ENCODE data around the gene LACTBL1. TPM values are rescaled to one million over a fixed set of nuclear protein-coding genes. Genes with fewer than 3 reads are reported as not detected.

LACTBL1 gene
- total RNA-seq, 2 donors from 2014 or later = not detected

DNA sequence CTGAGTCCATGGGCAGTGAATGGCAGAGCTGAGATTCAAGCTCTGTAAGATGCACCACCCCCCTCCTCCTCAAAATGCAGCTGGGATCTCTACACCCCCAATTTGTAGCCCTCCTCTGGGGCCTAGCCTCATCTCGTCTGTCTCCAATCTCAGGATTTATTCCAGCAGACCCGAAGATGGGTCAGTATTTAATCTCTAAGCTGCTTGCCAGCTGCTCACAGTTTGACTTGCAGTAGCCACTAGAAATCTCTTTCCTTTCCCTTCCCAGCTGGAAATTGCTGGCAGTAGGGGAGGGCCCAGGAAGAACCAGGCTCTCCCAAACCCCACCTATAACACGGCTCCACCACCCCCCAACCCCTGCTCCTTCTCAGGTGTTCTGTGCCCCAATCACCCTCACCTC lies 1.5 kb downstream of the LACTBL1 start:
- peaks cover 0 to 5% of the 10 kb centered on the region in 2 donors for H3K9me3 Mint-ChIP-seq
- H3K27me3 Mint-ChIP-seq (ENCODE audit: low read depth) = peaks cover 57% of the 10 kb centered on the region
- DNase-seq (no peak), ATAC-seq (replicated peaks in 1 of 2) (no peak)
- H3K4me3 Mint-ChIP-seq = no peak overlapping the region
- H3K36me3 Mint-ChIP-seq (ENCODE audit: insufficient read depth in 2 of 2) = peaks cover 6% of the 10 kb centered on the region in 2 donors
- no peaks in the 10 kb centered on the region for H3K4me1 Mint-ChIP-seq (ENCODE audit: low read depth)
- no peak overlapping the region for H3K27ac Mint-ChIP-seq

GRCh38 chr1:22970096-22970495 lies 2.6 kb downstream of the LACTBL1 start:
- Mint-ChIP-seq H3K9me3 (peaks cover 0 to 9% of the 10 kb centered on the region in 2 donors), H3K36me3 (ENCODE audit: insufficient read depth in 2 of 2) (peaks cover 6% of the 10 kb centered on the region in 2 donors), H3K27me3 (ENCODE audit: low read depth) (peaks cover 54% of the 10 kb centered on the region), H3K4me1 (ENCODE audit: low read depth) (no peaks in the 10 kb centered on the region), H3K27ac (no peak overlapping the region), H3K4me3 (no peak overlapping the region)
- no peak for ATAC-seq (replicated peaks in 1 of 2)
- no peak for DNase-seq

DNA sequence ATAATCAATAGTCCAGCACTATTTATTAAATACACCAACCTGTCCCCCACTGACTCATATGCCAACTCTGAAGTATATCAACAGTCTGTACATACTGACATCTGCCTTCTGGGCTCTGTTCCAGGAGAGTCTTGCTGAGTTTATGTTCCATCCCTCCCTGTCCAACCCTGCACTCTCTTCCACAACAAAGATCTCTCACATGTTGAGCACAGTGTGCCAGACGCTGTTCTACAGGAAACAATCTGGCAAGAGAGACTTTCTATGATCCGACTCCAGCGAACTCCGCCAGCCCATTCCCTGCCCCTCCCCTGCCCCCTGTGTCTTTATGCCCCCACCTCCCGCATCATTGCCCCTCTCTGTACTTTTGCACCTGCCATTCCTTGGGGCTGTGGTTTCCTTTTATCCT lies 3.4 kb downstream of the LACTBL1 start:
- ATAC-seq (replicated peaks in 1 of 2) (no peak), DNase-seq (no peak)
- Mint-ChIP-seq H3K27me3 (ENCODE audit: low read depth) (peaks cover 54% of the 10 kb centered on the region), H3K36me3 (ENCODE audit: insufficient read depth in 2 of 2) (peaks cover 6% of the 10 kb centered on the region in 2 donors), H3K4me3 (no peak overlapping the region), H3K27ac (no peak overlapping the region), H3K4me1 (ENCODE audit: low read depth) (no peaks in the 10 kb centered on the region), H3K9me3 (peaks cover 0 to 9% of the 10 kb centered on the region in 2 donors)

GRCh38 chr1:22967833-22968232 lies 4.8 kb downstream of the LACTBL1 start:
- H3K27me3 Mint-ChIP-seq (ENCODE audit: low read depth) = peaks cover 54% of the 10 kb centered on the region

GRCh38 chr1:22966309-22966708 lies 6.4 kb downstream of the LACTBL1 start:
- Mint-ChIP-seq H3K9me3 (peaks cover 0 to 9% of the 10 kb centered on the region in 2 donors), H3K4me1 (ENCODE audit: low read depth) (no peaks in the 10 kb centered on the region), H3K27me3 (ENCODE audit: low read depth) (peaks cover 44% of the 10 kb centered on the region), H3K4me3 (no peak overlapping the region), H3K27ac (no peak overlapping the region), H3K36me3 (ENCODE audit: insufficient read depth in 2 of 2) (peaks cover 6% of the 10 kb centered on the region in 2 donors)
- DNase-seq (no peak), ATAC-seq (replicated peaks in 1 of 2) (no peak)

More at GRCh38 chr1:22967833-22968232, 4.8 kb downstream of the LACTBL1 start:
- H3K9me3 Mint-ChIP-seq = peaks cover 0 to 9% of the 10 kb centered on the region in 2 donors
- no peak overlapping the region for H3K4me3 Mint-ChIP-seq
- H3K4me1 Mint-ChIP-seq (ENCODE audit: low read depth) = no peaks in the 10 kb centered on the region
- peaks cover 6% of the 10 kb centered on the region in 2 donors for H3K36me3 Mint-ChIP-seq (ENCODE audit: insufficient read depth in 2 of 2)
- ATAC-seq (replicated peaks in 1 of 2) (no peak), DNase-seq (no peak)
- no peak overlapping the region for H3K27ac Mint-ChIP-seq

DNA sequence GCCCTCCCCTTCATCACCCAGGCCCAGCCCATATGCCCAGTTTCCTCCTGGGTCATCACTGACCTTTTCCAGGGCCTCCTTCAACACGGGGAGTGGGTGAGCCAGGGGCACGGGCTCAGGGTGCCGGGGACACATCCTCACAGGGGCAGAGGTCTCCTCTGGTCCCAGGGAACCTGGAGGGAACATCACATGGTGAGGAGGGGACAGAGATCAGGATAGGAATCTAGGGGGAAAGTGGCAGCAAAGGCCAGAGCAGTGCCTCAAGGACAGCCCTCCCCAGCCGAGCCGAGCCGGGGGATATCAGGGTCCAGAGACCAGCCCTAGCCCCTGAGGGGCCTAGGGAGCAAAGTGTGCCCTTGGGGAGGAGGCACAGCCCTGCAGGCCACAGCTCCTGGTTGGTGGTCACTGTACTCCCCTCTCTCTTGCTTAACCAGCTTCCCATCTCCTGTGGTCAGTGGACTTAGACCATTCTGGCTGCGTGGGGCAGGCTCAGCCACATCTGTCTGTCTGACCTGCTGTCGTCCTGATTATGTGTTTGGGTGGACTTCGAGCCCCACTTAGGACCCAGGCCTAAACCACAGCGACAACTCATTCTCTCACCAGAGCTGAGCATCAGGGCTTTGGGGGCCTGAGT lies 9.5 kb downstream of the LACTBL1 start:
- DNase-seq (no peak), ATAC-seq (replicated peaks in 1 of 2) (no peak)
- Mint-ChIP-seq H3K27ac (no peak overlapping the region), H3K36me3 (ENCODE audit: insufficient read depth in 2 of 2) (peaks cover 6% of the 10 kb centered on the region in 2 donors), H3K4me3 (no peak overlapping the region), H3K4me1 (ENCODE audit: low read depth) (no peaks in the 10 kb centered on the region), H3K27me3 (ENCODE audit: low read depth) (peaks cover 14% of the 10 kb centered on the region), H3K9me3 (peaks cover 0 to 9% of the 10 kb centered on the region in 2 donors)

GRCh38 chr1:22962558-22962957 lies 10.1 kb downstream of the LACTBL1 start:
- Mint-ChIP-seq H3K4me3 (no peak overlapping the region), H3K27ac (no peak overlapping the region), H3K27me3 (ENCODE audit: low read depth) (peaks cover 9% of the 10 kb centered on the region), H3K9me3 (peaks cover 0 to 9% of the 10 kb centered on the region in 2 donors), H3K4me1 (ENCODE audit: low read depth) (no peaks in the 10 kb centered on the region), H3K36me3 (ENCODE audit: insufficient read depth in 2 of 2) (peaks cover 6% of the 10 kb centered on the region in 2 donors)
- ATAC-seq (replicated peaks in 1 of 2) (no peak), DNase-seq (no peak)

DNA sequence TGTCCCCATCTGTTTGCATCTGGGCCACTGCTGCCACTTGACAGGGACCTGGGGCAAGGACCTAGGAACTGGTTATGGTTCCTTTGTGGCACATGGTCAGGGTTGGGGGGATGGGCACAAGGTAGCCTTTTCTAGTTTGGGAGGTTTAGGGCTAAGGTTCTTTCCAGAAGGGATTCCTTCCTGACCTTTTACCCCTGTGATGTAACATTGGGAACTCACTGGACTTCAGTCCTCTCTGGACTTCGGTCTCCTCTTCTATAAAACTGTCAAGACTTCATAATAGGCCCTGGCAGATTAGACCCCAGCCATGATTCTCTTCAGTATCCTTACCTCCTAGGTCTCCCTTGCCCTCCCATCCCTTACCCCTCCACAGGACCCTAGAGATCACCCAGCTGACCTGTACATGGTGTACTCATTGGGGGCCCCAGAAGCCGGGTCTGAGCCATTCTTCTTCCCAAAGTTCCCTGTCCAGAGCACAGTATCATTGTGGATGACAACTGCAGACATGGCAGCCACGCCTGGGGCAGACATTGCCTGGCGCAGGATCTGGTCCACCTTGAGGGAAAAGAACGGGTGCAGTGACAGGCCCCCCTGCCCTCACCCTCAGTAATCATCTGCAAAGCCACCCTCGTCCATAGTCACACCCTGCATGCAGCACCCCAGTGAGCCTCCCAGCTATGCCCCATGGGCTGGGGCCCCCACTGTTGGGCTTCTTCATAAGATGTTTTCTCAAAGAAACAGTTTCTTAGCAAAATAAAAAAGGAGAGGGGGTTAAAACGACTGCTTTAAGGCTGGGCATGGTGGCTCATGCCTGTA lies 12.9 kb downstream of the LACTBL1 start:
- Mint-ChIP-seq H3K4me3 (no peak overlapping the region), H3K4me1 (ENCODE audit: low read depth) (no peaks in the 10 kb centered on the region), H3K27me3 (ENCODE audit: low read depth) (peaks cover 4% of the 10 kb centered on the region), H3K9me3 (no peaks in the 10 kb centered on the region), H3K27ac (no peak overlapping the region), H3K36me3 (ENCODE audit: insufficient read depth in 2 of 2) (no peaks in the 10 kb centered on the region)
- no peak for DNase-seq
- ATAC-seq (replicated peaks in 1 of 2) = no peak

- no peaks in the 10 kb centered on the region for H3K9me3 Mint-ChIP-seq
- no peak overlapping the region for H3K27ac Mint-ChIP-seq
- H3K27me3 Mint-ChIP-seq (ENCODE audit: low read depth) = peaks cover 16% of the 10 kb centered on the region
- no peaks in the 10 kb centered on the region for H3K36me3 Mint-ChIP-seq (ENCODE audit: insufficient read depth in 2 of 2)
- H3K4me1 Mint-ChIP-seq (ENCODE audit: low read depth) = no peaks in the 10 kb centered on the region
- no peak for DNase-seq
- no peak overlapping the region for H3K4me3 Mint-ChIP-seq
- ATAC-seq (replicated peaks in 1 of 2) = no peak
Measured at GRCh38 chr1:22958556-22958955, 14.1 kb downstream of the LACTBL1 start.

- ATAC-seq (replicated peaks in 1 of 2) (no peak), DNase-seq (no peak)
- no peak overlapping the region for H3K27ac Mint-ChIP-seq
- no peaks in the 10 kb centered on the region for H3K4me1 Mint-ChIP-seq (ENCODE audit: low read depth)
- H3K9me3 Mint-ChIP-seq = no peaks in the 10 kb centered on the region
- no peaks in the 10 kb centered on the region for H3K36me3 Mint-ChIP-seq (ENCODE audit: insufficient read depth in 2 of 2)
- H3K27me3 Mint-ChIP-seq (ENCODE audit: low read depth) = peaks cover 16% of the 10 kb centered on the region
- H3K4me3 Mint-ChIP-seq = no peak overlapping the region
Measured at GRCh38 chr1:22957066-22957465, 15.6 kb downstream of the LACTBL1 start.

DNA sequence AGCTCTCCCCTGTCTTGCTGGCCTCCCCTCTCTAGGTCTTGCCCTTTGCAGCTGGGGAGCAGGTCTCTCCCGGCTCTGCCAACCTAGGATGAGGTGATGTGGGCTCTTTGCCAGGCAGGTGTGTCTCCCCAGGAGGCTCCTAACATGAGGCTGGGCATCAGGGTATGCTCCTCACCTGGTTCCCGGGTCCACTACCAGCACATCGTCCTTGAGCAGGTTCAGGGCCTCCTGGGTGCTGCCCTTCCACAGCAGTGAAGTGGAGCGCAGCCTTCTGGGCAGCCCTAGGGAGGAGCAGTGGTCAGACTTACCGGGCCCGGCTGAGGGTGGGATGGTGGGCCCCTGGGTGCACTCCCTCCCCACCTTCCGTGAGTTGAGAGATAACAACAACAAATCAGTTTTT lies 17.5 kb downstream of the LACTBL1 start:
- H3K4me1 Mint-ChIP-seq (ENCODE audit: low read depth) = no peaks in the 10 kb centered on the region
- peaks cover 23% of the 10 kb centered on the region for H3K27me3 Mint-ChIP-seq (ENCODE audit: low read depth)
- no peaks in the 10 kb centered on the region for H3K36me3 Mint-ChIP-seq (ENCODE audit: insufficient read depth in 2 of 2)
- H3K4me3 Mint-ChIP-seq = no peak overlapping the region
- H3K9me3 Mint-ChIP-seq = no peaks in the 10 kb centered on the region
- DNase-seq = no peak
- H3K27ac Mint-ChIP-seq = no peak overlapping the region
- no peak for ATAC-seq (replicated peaks in 1 of 2)

- H3K36me3 Mint-ChIP-seq (ENCODE audit: insufficient read depth in 2 of 2) = no peaks in the 10 kb centered on the region
- ATAC-seq (replicated peaks in 1 of 2) (no peak), DNase-seq (no peak)
- H3K27ac Mint-ChIP-seq = no peak overlapping the region
- no peaks in the 10 kb centered on the region for H3K9me3 Mint-ChIP-seq
- no peak overlapping the region for H3K4me3 Mint-ChIP-seq
- peaks cover 32% of the 10 kb centered on the region for H3K27me3 Mint-ChIP-seq (ENCODE audit: low read depth)
- H3K4me1 Mint-ChIP-seq (ENCODE audit: low read depth) = no peaks in the 10 kb centered on the region
Measured at GRCh38 chr1:22953740-22954141, 18.9 kb downstream of the LACTBL1 start.

DNA sequence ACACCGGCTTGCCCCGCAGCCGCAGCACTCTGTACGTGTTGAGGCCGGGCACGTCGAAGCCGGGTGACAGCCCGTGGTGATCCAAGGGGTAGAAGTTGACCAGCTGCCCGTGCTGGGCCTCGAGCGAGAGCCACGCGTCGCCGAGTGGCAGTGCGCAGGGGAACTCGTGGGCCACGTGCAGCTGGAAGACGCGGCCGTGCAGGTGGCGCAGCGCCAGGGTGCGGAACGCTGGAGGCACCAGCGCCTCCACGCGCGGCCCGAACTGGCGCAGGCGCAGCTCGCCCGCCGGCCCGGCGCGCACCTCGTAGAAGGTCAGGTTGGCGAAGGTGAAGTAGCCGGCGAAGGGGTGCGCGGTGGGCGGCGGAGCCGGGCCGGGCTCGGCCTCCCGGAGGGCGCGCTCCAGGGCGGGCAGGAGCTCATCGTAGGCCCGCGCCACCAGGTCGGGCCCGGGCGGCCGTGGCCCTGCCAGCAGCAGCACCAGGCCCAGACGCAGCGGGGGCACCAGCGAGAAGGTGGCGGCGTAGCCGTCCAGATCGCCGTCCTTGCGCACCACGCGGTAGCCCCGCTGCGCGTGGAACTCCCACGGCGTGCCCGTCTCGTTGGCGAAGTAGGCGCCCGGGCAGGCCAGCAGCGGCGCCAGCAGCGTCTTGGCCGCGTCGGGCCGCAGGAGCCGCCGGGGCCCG lies 19.5 kb downstream of the LACTBL1 start:
- H3K36me3 Mint-ChIP-seq (ENCODE audit: insufficient read depth in 2 of 2) = no peaks in the 10 kb centered on the region
- no peak for ATAC-seq (replicated peaks in 1 of 2)
- H3K9me3 Mint-ChIP-seq = no peaks in the 10 kb centered on the region
- no peak for DNase-seq
- no peak overlapping the region for H3K4me3 Mint-ChIP-seq
- no peak overlapping the region for H3K27ac Mint-ChIP-seq
- peaks cover 37% of the 10 kb centered on the region for H3K27me3 Mint-ChIP-seq (ENCODE audit: low read depth)
- no peaks in the 10 kb centered on the region for H3K4me1 Mint-ChIP-seq (ENCODE audit: low read depth)

All from activated T-cell treated with anti-CD3 and anti-CD28 coated beads, Interleukin-2, amount 50 U/mL, for 72 hours (primary cell).